Hepatocyte (in vitro differentiated cells): ENCODE data around the gene PLAAT5. TPM values are rescaled to one million over a fixed set of nuclear protein-coding genes. Genes with fewer than 3 reads are reported as not detected.

Experiments
- DNase-seq: peaks from one replicate; pipeline ENCODE4 v3.0.0-alpha.2; 2016; ENCODE audit warnings: low spot score
- H2AFZ ChIP-seq: fragments of 200-600 bp; sonication (generic); 2 replicates; pipeline ENCODE4 v1.6.0; 2016; ENCODE audit warnings: antibody characterized with exemption, mild to moderate bottlenecking
- H3K27ac ChIP-seq: fragments of 200-600 bp; sonication (generic); 2 replicates; pipeline ENCODE4 v1.5.1; 2016; ENCODE audit warnings: mild to moderate bottlenecking
- H3K27me3 ChIP-seq: fragments of 200-600 bp; sonication (generic); 2 replicates; pipeline ENCODE4 v1.6.1; 2016
- H3K36me3 ChIP-seq: fragments of 200-600 bp; sonication (generic); replicated peaks from 2 replicates; pipeline ENCODE4 v1.5.1; 2016; ENCODE audit warnings: low read depth; ENCODE audit not compliant: insufficient read depth
- H3K4me1 ChIP-seq: fragments of 200-600 bp; sonication (generic); 2 replicates; pipeline ENCODE4 v1.5.1; 2016; ENCODE audit warnings: mild to moderate bottlenecking, moderate library complexity; ENCODE audit not compliant: insufficient read depth
- H3K4me2 ChIP-seq: fragments of 200-600 bp; sonication (generic); 2 replicates; pipeline ENCODE4 v1.6.0; 2016
- H3K4me3 ChIP-seq: fragments of 200-600 bp; sonication (generic); 2 replicates; pipeline ENCODE4 v1.5.1; 2016; ENCODE audit warnings: mild to moderate bottlenecking
- H3K79me2 ChIP-seq: fragments of 200-600 bp; sonication (generic); 2 replicates; pipeline ENCODE4 v1.6.0; 2017; ENCODE audit warnings: mild to moderate bottlenecking
- H3K9me2 ChIP-seq: fragments of 200-600 bp; sonication (generic); replicated peaks from 2 replicates; pipeline ENCODE4 v1.6.0; 2017; ENCODE audit warnings: mild to moderate bottlenecking; ENCODE audit not compliant: insufficient read depth
- H3K9me3 ChIP-seq: fragments of 200-600 bp; sonication (generic); 2 replicates; pipeline ENCODE4 v1.5.1; 2016; ENCODE audit warnings: low read depth, mild to moderate bottlenecking
- H4K20me1 ChIP-seq: fragments of 200-600 bp; sonication (generic); 2 replicates; pipeline ENCODE4 v1.6.0; 2016; ENCODE audit warnings: mild to moderate bottlenecking; ENCODE audit not compliant: insufficient read depth, poor library complexity, severe bottlenecking
- EZH2 ChIP-seq: fragments of 200-600 bp; sonication (generic); IDR thresholded peaks from 2 replicates; pipeline ENCODE4 v1.6.1; 2016; ENCODE audit warnings: antibody characterized with exemption, mild to moderate bottlenecking, borderline replicate concordance
- EZH2phosphoT487 ChIP-seq: fragments of 200-600 bp; sonication (generic); IDR thresholded peaks from one replicate; pipeline ENCODE4 v1.6.1; 2018; ENCODE audit warnings: antibody characterized with exemption, mild to moderate bottlenecking, low read depth, moderate library complexity; ENCODE audit not compliant: unreplicated experiment, severe bottlenecking
- WGBS: methylation state at CpG from one replicate; pipeline ENCODE4 v1.1.6; 2016; ENCODE audit warnings: low lambda C conversion rate; ENCODE audit errors: missing lambda C conversion rate; 5-methylcytosine and 5-hydroxymethylcytosine counted together
- polyA plus RNA-seq: library from polyadenylated mRNA; unstranded; fragments of >200 nt; fragmentation: Nextera tagmentation; extraction: Ambion mirVana; gene quantifications from 2 replicates; pipeline ENCODE4 v1.2.1, GENCODE V29; 2016
- total RNA-seq: library from RNA; depleted of rRNA; stranded (reverse); fragments of >200 nt; gene quantifications from 2 replicates; pipeline ENCODE4 v1.2.3, GENCODE V29; 2014
- TF ChIP-seq, protein P1 (sequence below): fragments of 200-600 bp; sonication (generic); IDR thresholded peaks from 2 replicates; pipeline ENCODE4 v1.5.1; 2016; ENCODE audit warnings: antibody characterized with exemption, mild to moderate bottlenecking; ENCODE audit not compliant: poor library complexity

The PLAAT5 gene
- total and polyA plus RNA-seq, 2 experiments from 2014 or later, result 0.95 to 1.6 TPM

DNA sequence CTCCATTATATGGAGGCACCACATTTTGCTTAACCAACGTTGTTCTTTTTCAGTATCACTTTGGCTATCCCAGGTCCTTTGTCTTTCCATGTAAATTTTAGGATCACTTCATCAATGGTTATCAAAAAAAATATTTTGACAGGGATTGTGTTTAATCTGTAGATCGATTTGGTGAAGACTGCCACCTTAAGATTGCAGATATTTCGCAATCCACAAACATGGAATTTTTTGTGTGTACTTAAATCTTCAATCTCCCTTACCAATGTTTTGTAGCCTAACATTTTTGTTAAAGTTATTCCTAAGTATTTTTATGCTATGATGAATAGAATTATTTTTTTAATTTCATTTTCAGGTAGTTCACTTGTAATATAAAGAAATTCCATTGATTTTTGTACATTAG is 18.6 kb downstream of the PLAAT5 start:
- TF ChIP-seq EZH2 (no peak), EZH2phosphoT487 (no peak)
- Histone ChIP-seq H3K9me3 (no peaks in the 10 kb centered on the region), H3K4me1 (no peaks in the 10 kb centered on the region), H3K4me2 (no peak overlapping the region), H3K27ac (no peak overlapping the region), H3K79me2 (no peaks in the 10 kb centered on the region), H3K27me3 (no peaks in the 10 kb centered on the region), H3K36me3 (no peaks in the 10 kb centered on the region), H3K9me2 (no peaks in the 10 kb centered on the region), H2AFZ (no peak overlapping the region), H4K20me1 (no peaks in the 10 kb centered on the region), H3K4me3 (no peak overlapping the region)
- WGBS, result 84% methylated on average over 3 of the region's 3 CpGs
- no peak for DNase-seq

- 38% methylated on average over 3 of the region's 3 CpGs for WGBS
Measured at GRCh38 chr11:63470311-63470710, 20.7 kb downstream of the PLAAT5 start.

GRCh38 chr11:63462137-63462536 is 28.8 kb downstream of the PLAAT5 start:
- Histone ChIP-seq H3K36me3 (no peaks in the 10 kb centered on the region), H3K79me2 (no peaks in the 10 kb centered on the region), H3K4me2 (no peak overlapping the region), H3K9me3 (no peaks in the 10 kb centered on the region), H4K20me1 (no peaks in the 10 kb centered on the region), H3K27ac (no peak overlapping the region), H3K9me2 (no peaks in the 10 kb centered on the region), H3K4me3 (no peak overlapping the region), H2AFZ (no peak overlapping the region), H3K27me3 (no peaks in the 10 kb centered on the region), H3K4me1 (no peaks in the 10 kb centered on the region)
- no peak for DNase-seq
- TF ChIP-seq EZH2, result no peak
- TF ChIP-seq, protein P1, sequence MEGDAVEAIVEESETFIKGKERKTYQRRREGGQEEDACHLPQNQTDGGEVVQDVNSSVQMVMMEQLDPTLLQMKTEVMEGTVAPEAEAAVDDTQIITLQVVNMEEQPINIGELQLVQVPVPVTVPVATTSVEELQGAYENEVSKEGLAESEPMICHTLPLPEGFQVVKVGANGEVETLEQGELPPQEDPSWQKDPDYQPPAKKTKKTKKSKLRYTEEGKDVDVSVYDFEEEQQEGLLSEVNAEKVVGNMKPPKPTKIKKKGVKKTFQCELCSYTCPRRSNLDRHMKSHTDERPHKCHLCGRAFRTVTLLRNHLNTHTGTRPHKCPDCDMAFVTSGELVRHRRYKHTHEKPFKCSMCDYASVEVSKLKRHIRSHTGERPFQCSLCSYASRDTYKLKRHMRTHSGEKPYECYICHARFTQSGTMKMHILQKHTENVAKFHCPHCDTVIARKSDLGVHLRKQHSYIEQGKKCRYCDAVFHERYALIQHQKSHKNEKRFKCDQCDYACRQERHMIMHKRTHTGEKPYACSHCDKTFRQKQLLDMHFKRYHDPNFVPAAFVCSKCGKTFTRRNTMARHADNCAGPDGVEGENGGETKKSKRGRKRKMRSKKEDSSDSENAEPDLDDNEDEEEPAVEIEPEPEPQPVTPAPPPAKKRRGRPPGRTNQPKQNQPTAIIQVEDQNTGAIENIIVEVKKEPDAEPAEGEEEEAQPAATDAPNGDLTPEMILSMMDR, result no peak
- no peak for TF ChIP-seq EZH2phosphoT487

More at GRCh38 chr11:63470311-63470710, 20.7 kb downstream of the PLAAT5 start:
- no peak for DNase-seq
- no peaks in the 10 kb centered on the region for H3K9me3 ChIP-seq
- H2AFZ ChIP-seq, result no peak overlapping the region
- TF ChIP-seq EZH2 (no peak), EZH2phosphoT487 (no peak)
- H3K79me2 ChIP-seq, result no peaks in the 10 kb centered on the region
- H4K20me1 ChIP-seq, result no peaks in the 10 kb centered on the region
- no peaks in the 10 kb centered on the region for H3K36me3 ChIP-seq
- H3K4me3 ChIP-seq, result no peak overlapping the region
- H3K4me2 ChIP-seq, result no peak overlapping the region
- no peaks in the 10 kb centered on the region for H3K27me3 ChIP-seq
- no peaks in the 10 kb centered on the region for H3K9me2 ChIP-seq
- no peak overlapping the region for H3K27ac ChIP-seq
- H3K4me1 ChIP-seq, result no peaks in the 10 kb centered on the region

DNA sequence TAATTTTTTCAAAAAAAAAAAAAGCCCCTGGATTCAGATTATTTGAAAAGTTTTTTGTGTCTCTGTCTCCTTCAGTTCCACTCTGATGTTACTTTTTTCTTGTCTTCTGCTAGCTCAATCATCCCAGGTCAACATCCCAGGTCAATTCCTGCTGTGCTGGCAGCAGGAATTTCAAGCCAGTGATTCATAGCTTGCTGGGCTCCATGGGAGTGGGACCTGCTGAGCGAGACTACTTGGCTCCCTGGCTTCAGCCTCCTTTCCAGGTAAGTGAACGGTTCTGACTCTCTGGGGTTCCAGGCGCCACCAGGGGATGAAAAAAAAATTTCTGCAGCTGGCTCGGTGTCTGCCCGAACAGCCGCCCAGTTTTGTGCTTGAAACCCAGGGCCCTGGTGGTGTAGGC is 31.4 kb downstream of the PLAAT5 start:
- Histone ChIP-seq H3K4me2 (no peak overlapping the region), H3K79me2 (no peaks in the 10 kb centered on the region), H4K20me1 (no peaks in the 10 kb centered on the region), H3K9me3 (no peaks in the 10 kb centered on the region), H3K4me3 (no peak overlapping the region), H3K27me3 (no peaks in the 10 kb centered on the region), H3K36me3 (no peaks in the 10 kb centered on the region), H2AFZ (no peak overlapping the region), H3K27ac (no peak overlapping the region), H3K4me1 (no peaks in the 10 kb centered on the region), H3K9me2 (no peaks in the 10 kb centered on the region)
- TF ChIP-seq, protein P1, result no peak
- TF ChIP-seq EZH2phosphoT487 (no peak), EZH2 (no peak)
- WGBS, result 44% methylated on average over 6 of the region's 6 CpGs
- DNase-seq, result no peak
